Chondrocyte (in vitro differentiated cells): ENCODE data around the gene RNF115. TPM values are rescaled to one million over a fixed set of nuclear protein-coding genes. Genes with fewer than 3 reads are reported as not detected.
"Not testable (repeated sequence)": the region's sequence is repeated elsewhere in the genome, so short reads cannot be mapped to it uniquely, and the experiment has no call there.

Experiments
- DNase-seq: peaks from one replicate; pipeline ENCODE4 v3.0.0; 2021; ENCODE audit warnings: mixed read lengths, low spot score
- H3K27ac Mint-ChIP-seq: one replicate; pipeline ENCODE4 v1.8.0; 2021; ENCODE audit warnings: mild to moderate bottlenecking, moderate library complexity, mixed read lengths; ENCODE audit not compliant: unreplicated experiment
- H3K27me3 Mint-ChIP-seq: 2 replicates; pipeline ENCODE4 v1.8.0; 2021; ENCODE audit warnings: low read depth, mixed read lengths
- H3K36me3 Mint-ChIP-seq: 2 replicates; pipeline ENCODE4 v1.8.0; 2021; ENCODE audit warnings: low read depth, mixed read lengths
- H3K4me1 Mint-ChIP-seq: 2 replicates; pipeline ENCODE4 v1.8.0; 2021; ENCODE audit warnings: low read depth, mild to moderate bottlenecking, mixed read lengths
- H3K4me3 Mint-ChIP-seq: one replicate; pipeline ENCODE4 v1.8.0; 2021; ENCODE audit warnings: mild to moderate bottlenecking, moderate library complexity, mixed read lengths; ENCODE audit not compliant: unreplicated experiment
- H3K9me3 Mint-ChIP-seq: 2 replicates; pipeline ENCODE4 v1.8.0; 2021; ENCODE audit warnings: low read depth, mixed read lengths
- CTCF ChIP-seq: fragments of 200-600 bp; sonication (generic); IDR thresholded peaks from 2 replicates; pipeline ENCODE4 v1.5.0; 2021; ENCODE audit warnings: antibody characterized with exemption, mild to moderate bottlenecking, moderate library complexity
- total RNA-seq: library from RNA; stranded (reverse); gene quantifications from 3 replicates; pipeline ENCODE4 v1.2.1, GENCODE V29; 2021

RNF115 gene
- total RNA-seq, 1 donor from 2014 or later = 12.7 TPM

GRCh38 chr1:145764231-145764940 is 59.5 kb downstream of the RNF115 start:
- not testable (repeated sequence) for H3K27me3 Mint-ChIP-seq, DNase-seq, H3K4me1 Mint-ChIP-seq, H3K27ac Mint-ChIP-seq, H3K9me3 Mint-ChIP-seq, H3K4me3 Mint-ChIP-seq, H3K36me3 Mint-ChIP-seq

- not testable (repeated sequence) for H3K9me3 Mint-ChIP-seq, H3K4me1 Mint-ChIP-seq, H3K4me3 Mint-ChIP-seq, H3K27me3 Mint-ChIP-seq, H3K27ac Mint-ChIP-seq, DNase-seq
- H3K36me3 Mint-ChIP-seq = peaks cover 19% of the 10 kb centered on the region
These were observed 61.9 kb downstream of the RNF115 start for GRCh38 chr1:145762001-145762400.

GRCh38 chr1:145761498-145761897 is 62.4 kb downstream of the RNF115 start:
- not testable (repeated sequence) for H3K27me3 Mint-ChIP-seq, H3K4me3 Mint-ChIP-seq, DNase-seq, H3K9me3 Mint-ChIP-seq, H3K27ac Mint-ChIP-seq, H3K4me1 Mint-ChIP-seq
- peaks cover 19% of the 10 kb centered on the region for H3K36me3 Mint-ChIP-seq

- H3K9me3 Mint-ChIP-seq, H3K27me3 Mint-ChIP-seq, H3K4me3 Mint-ChIP-seq, H3K27ac Mint-ChIP-seq, H3K4me1 Mint-ChIP-seq, DNase-seq: not testable (repeated sequence)
- peaks cover 21% of the 10 kb centered on the region for H3K36me3 Mint-ChIP-seq
These were observed 63.4 kb downstream of the RNF115 start for GRCh38 chr1:145760395-145760949.

- TF ChIP-seq CTCF = no peak
- no peaks in the 10 kb centered on the region for H3K27me3 Mint-ChIP-seq
- H3K4me3 Mint-ChIP-seq = no peak overlapping the region
- DNase-seq = no peak
- H3K4me1 Mint-ChIP-seq = peaks cover 9% of the 10 kb centered on the region
- H3K9me3 Mint-ChIP-seq = peaks cover 2% of the 10 kb centered on the region
- H3K27ac Mint-ChIP-seq = no peak overlapping the region
- H3K36me3 Mint-ChIP-seq = peaks cover 21% of the 10 kb centered on the region
These were observed 64.2 kb downstream of the RNF115 start for GRCh38 chr1:145759721-145760120.

GRCh38 chr1:145758575-145758974 is 65.3 kb downstream of the RNF115 start:
- no peak overlapping the region for H3K27ac Mint-ChIP-seq
- no peak overlapping the region for H3K4me3 Mint-ChIP-seq
- H3K27me3 Mint-ChIP-seq = no peaks in the 10 kb centered on the region
- peaks cover 9% of the 10 kb centered on the region for H3K4me1 Mint-ChIP-seq
- H3K9me3 Mint-ChIP-seq = peaks cover 2% of the 10 kb centered on the region
- DNase-seq = no peak
- no peak for TF ChIP-seq CTCF
- peaks cover 21% of the 10 kb centered on the region for H3K36me3 Mint-ChIP-seq

- peaks cover 2% of the 10 kb centered on the region for H3K9me3 Mint-ChIP-seq
- peaks cover 9% of the 10 kb centered on the region for H3K4me1 Mint-ChIP-seq
- no peak for TF ChIP-seq CTCF
- H3K27me3 Mint-ChIP-seq = no peaks in the 10 kb centered on the region
- H3K4me3 Mint-ChIP-seq = no peak overlapping the region
- H3K27ac Mint-ChIP-seq = peak overlapping the region; percentile 5
- peaks cover 21% of the 10 kb centered on the region for H3K36me3 Mint-ChIP-seq
- no peak for DNase-seq
These were observed 65.8 kb downstream of the RNF115 start for GRCh38 chr1:145758116-145758515.
